HG03558 (cell line): ENCODE data around the gene PLCG1.

ENCODE experiments used
- ATAC-seq: cut with Tn5 transposase; IDR thresholded peaks from one replicate; pipeline ENCODE4 v1.9.1; 2021; ENCODE audit warnings: moderate number of reproducible peaks; ENCODE audit not compliant: unreplicated experiment; ENCODE audit errors: extremely low read depth

The PLCG1 gene

DNA sequence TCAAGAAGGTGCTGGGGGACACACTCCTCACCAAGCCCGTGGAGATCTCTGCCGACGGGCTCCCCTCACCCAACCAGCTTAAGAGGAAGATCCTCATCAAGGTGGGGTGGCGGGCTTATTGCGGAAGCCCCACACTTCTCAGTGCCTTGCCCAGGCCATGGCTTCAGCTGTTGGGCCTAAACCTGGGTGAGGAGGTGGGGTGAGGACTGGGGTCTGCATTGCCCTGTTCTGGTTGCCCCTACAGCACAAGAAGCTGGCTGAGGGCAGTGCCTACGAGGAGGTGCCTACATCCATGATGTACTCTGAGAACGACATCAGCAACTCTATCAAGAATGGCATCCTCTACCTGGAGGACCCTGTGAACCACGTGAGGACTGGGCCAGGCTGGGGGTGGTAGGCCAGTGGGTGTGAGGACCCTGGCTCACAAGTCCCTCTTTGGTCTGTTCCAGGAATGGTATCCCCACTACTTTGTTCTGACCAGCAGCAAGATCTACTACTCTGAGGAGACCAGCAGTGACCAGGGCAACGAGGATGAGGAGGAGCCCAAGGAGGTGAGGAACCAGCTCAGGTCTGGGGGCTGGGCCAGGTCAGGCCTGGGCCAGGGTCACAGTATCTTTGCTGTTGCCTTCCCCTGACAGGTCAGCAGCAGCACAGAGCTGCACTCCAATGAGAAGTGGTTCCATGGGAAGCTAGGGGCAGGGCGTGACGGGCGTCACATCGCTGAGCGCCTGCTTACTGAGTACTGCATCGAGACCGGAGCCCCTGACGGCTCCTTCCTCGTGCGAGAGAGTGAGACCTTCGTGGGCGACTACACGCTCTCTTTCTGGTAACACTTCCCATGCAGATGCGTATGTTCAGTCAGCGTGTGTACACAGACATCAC lies 27.9 kb downstream of the PLCG1 start:
- no peak for ATAC-seq

DNA sequence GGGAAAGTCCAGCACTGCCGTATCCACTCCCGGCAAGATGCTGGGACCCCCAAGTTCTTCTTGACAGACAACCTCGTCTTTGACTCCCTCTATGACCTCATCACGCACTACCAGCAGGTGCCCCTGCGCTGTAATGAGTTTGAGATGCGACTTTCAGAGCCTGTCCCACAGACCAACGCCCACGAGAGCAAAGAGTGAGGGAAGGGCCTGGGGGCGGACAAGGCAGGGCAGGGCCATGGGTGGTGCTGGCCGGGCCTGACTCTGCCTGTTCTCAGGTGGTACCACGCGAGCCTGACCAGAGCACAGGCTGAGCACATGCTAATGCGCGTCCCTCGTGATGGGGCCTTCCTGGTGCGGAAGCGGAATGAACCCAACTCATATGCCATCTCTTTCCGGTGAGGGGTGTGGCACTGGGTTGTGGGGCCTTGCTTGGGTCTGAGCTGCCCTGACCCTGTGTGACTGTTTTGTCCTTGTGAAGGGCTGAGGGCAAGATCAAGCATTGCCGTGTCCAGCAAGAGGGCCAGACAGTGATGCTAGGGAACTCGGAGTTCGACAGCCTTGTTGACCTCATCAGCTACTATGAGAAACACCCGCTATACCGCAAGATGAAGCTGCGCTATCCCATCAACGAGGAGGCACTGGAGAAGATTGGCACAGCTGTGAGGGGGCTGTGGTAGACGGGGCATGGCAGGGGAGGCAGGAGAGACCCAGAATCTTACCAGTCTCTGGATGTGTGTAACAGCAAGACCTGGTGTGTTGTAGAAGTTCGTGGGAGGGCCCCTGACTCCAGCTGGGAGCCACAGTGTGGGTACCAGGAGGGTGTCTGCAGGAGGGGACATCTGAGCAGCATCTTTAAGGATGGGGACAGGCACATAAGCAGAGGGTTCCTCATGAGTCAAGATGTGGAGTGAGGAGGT lies 29.1 kb downstream of the PLCG1 start:
- no peak for ATAC-seq

DNA sequence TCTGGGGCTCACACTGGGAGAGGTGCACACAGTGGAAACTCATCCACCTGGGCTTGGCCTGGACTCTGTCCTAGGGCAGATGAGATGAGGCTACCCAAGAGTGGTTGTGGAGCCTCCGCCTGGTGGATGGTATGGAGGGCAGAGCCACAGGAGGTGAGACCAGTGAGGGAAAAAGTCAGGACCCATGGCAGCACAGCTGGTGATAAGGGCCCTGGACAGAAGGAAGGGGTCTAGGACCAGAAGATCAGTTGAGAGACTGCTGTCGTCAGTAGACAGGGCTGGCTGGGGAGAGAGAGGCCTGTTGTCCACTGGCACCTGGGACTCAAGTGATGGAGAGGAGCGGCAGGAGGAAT lies 29.8 kb downstream of the PLCG1 start:
- ATAC-seq, result no peak

DNA sequence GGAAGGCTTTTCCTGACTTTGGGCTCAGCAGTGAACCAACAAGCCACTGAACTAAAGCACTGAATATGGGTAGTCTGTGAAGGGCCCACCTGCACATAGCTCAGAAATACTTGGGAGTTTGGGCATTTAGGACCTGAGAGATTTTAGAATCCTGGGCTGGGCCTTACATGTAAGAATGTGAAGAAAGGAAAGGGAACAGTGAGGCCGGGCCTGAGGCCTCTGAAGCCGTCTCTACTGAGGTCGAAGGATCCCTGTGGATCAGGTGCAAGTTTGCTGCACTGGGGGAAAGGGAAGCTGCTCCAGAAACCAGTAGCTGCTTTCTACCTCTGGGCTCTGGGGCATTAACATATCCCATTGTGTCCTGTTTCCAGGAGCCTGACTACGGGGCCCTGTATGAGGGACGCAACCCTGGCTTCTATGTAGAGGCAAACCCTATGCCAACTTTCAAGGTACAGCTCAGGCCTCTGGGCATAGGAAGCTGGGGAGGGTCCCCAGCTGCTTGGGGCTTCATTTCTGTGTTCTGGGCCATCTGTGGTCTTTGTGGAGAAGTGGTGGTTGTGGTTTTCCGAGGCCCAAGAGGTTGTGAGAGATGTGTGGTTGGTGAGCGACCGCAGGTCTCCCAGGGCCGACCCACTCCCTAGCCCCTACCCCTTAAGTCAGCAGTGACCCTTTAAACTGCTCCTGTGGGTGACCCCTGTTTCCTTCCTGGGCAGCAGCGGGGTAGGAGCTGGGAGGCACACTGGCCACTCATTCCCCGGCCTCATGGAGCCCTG lies 30.3 kb downstream of the PLCG1 start:
- no peak for ATAC-seq

DNA sequence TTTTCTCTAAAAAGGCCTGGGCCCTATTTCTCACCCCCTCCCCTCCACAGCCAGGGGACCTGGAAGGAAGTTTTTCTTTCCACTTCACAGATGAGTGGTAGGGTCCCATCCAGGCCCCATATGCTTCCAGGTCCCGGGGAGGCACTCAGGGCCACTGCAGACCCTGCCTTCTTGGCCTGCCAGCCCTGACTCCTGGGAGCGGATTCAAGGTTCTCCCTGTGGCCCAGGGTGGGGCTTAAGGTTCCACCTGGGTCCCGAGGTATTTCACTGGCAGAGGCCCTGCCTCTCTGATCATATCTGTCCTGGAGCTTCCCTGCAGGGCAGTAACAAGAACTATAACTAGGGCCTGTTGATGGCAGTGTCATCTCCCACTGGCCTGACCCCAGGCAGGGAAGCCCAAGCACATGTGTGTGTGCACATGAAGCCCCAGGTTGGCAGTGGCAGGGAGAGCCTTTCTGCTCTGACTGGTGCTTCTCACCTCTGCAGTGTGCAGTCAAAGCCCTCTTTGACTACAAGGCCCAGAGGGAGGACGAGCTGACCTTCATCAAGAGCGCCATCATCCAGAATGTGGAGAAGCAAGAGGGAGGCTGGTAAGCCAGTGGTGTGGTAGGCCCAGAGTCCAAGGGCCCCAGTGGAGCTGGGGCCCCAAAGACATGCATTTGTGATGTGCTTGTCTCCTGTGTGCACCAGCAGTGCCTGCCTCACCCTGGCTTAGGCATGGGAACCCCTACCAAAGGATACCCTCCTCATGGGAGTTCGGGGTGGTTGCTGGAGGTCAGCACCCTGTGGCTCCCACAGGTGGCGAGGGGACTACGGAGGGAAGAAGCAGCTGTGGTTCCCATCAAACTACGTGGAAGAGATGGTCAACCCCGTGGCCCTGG lies 31.2 kb downstream of the PLCG1 start:
- ATAC-seq, result no peak

DNA sequence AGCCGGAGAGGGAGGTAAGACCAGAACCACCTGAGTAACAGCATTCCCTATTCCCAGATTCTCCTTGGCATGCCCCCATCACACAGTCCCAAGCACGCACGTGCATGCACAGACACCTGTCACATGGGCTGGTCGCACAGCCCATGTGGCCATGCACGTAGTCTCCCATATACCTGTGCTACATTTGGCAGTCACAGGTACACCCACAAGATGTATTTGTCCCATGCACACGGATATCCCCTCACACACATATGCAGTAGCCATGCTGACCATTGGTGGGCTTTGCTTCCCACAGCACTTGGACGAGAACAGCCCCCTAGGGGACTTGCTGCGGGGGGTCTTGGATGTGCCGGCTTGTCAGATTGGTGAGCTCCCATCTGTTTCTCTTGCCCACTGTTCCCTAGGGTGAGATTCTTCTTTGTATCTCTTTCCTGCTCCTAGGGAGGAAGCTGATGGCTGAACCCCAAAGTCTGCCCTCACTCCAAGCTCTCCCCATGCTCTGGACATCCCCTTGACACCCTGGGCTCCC lies 31.9 kb downstream of the PLCG1 start:
- ATAC-seq, result no peak

DNA sequence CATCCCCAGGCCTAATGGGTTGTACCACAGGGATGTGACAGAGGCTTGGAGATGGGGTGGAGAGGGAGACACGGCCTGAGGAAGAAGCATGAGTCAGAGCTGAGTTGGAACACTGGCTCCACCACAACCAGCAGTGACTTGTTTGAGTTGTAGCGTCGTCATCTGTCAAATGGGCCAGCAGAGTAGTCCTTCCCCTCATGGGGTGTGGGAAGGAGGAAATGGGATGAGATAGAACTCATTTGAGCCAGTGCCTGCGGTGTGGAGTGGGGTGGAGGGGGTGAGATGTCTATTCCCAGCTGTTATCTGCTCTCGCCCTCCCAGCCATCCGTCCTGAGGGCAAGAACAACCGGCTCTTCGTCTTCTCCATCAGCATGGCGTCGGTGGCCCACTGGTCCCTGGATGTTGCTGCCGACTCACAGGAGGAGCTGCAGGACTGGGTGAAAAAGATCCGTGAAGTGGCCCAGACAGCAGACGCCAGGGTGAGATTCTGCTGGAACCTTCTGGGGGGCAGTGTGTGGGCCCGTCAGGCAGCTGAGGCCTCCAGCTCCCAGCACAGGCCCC lies 32.5 kb downstream of the PLCG1 start:
- ATAC-seq, result no peak

DNA sequence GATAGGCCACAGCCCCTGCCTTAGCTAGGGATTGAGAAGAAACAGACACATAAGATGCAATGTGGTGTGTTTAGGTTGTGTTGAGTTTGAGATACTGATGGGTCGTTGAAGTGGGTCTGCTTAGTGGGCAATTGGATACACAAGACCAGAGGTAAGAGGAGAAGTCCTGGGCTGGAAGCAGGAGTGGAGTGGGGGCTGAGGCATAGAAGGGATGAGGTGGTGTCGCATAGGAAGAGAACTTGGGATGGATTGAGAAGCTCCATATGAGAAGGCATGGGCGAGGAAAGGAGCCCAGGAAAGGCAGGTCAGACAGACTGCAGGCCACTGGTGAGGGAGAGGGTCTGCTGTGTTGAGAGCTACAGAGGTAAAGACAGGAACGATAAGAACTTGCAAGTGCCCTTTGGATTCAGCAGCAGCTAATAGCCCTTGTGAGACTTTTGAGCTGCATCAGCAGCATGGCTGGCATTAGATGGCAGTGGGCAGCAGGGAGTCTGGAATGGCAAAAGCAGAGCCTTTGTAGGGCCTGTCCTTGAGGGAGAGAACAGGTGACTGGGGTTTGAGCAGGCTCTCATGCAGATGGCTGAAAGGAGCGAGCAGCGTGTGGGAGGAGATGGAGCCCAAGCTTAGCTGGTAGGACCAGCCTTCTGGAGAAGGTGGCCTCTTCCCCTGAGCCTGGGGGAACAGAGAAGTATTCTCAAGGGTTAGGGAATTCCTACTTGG lies 33.2 kb downstream of the PLCG1 start:
- ATAC-seq, result no peak

DNA sequence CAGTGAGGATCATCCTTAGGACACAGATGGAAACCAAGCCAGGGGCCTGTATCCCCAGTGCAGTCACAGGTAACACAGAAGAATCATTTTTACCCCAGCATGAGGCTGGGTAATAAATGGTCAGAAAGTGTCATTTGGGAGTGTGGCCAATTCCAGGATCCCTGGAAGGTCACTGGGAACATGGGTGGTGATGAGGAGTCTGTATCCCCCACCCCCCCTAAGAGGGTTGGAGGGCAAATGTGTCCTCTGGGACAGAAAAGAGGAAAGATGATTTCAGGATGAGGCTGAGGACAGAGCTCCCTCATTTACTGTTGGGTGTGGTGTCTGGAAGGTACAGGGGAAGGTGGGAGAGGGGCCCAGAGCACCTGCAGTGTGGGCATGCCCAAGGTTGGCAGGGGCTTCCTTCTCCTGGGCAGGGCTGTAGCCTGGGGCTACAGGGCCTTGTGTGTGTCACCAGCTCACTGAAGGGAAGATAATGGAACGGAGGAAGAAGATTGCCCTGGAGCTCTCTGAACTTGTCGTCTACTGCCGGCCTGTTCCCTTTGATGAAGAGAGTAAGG lies 34.5 kb downstream of the PLCG1 start:
- no peak for ATAC-seq

DNA sequence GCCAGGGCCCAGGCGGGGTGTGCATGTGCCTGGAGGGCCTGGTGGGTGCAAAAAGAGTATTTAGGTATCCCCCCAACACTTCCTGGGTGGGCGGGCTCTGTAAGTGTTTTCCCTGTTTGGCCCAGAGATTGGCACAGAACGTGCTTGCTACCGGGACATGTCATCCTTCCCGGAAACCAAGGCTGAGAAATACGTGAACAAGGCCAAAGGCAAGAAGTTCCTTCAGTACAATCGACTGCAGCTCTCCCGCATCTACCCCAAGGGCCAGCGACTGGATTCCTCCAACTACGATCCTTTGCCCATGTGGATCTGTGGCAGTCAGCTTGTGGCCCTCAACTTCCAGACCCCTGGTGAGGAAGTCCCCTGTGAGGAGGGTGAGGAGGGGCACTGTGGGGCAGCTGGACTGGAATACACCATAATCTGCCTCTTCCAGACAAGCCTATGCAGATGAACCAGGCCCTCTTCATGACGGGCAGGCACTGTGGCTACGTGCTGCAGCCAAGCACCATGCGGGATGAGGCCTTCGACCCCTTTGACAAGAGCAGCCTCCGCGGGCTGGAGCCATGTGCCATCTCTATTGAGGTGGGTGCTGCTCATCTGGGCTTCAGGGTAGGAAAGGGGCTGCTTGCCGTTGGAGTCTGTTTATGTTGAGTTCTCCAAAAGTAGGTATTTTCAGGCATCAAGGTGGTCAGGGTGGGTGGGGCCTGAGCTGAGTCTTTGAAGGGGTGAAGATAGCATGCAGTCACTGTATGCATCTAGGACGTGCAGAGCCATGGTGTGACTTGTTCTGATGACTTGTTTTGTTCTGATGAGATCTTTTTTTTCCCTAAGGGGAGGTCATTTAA lies 35.2 kb downstream of the PLCG1 start:
- no peak for ATAC-seq

DNA sequence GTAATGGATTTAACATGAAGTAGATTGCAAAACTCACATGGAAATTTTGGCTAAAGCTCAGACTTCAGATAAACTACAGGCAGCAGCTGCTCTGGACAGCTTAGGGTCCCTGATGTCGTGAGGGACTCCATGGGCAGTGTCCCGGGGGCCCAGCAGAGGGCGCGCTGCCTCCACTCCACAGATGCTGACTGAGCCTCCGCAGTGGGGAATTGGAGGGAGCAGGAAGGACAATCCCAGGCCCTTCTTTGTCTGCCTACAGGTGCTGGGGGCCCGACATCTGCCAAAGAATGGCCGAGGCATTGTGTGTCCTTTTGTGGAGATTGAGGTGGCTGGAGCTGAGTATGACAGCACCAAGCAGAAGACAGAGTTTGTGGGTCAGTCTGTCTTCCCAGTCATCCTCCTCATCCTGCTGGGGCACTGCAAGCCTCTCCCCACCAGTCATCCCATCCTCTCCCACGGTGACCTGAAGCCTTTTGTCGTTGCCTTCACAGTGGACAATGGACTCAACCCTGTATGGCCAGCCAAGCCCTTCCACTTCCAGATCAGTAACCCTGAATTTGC lies 35.9 kb downstream of the PLCG1 start:
- no peak for ATAC-seq

DNA sequence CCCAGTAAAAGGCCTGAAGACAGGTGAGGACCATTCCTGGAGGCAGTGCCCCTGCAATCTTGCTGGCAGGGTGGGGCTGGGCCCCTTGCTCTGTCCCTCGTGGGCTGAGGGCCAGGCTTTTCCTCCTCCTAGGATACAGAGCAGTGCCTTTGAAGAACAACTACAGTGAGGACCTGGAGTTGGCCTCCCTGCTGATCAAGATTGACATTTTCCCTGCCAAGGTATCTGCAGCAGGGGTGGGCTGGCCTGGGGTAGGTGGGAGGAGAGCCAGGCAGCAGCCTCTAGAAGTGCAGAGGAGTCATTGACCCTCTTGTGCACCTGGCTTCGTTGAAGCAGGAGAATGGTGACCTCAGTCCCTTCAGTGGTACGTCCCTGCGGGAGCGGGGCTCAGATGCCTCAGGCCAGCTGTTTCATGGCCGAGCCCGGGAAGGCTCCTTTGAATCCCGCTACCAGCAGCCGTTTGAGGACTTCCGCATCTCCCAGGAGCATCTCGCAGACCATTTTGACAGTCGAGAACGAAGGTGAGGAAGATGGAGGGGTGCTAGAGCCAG lies 36.5 kb downstream of the PLCG1 start:
- no peak for ATAC-seq

DNA sequence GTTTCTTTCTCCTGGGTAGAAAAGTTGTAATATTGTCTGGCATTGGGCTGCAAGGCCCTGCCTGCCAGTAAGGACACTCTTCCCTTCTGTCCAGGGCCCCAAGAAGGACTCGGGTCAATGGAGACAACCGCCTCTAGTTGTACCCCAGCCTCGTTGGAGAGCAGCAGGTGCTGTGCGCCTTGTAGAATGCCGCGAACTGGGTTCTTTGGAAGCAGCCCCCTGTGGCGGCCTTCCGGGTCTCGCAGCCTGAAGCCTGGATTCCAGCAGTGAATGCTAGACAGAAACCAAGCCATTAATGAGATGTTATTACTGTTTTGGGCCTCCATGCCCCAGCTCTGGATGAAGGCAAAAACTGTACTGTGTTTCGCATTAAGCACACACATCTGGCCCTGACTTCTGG lies 37.0 kb downstream of the PLCG1 start:
- ATAC-seq, result no peak

DNA sequence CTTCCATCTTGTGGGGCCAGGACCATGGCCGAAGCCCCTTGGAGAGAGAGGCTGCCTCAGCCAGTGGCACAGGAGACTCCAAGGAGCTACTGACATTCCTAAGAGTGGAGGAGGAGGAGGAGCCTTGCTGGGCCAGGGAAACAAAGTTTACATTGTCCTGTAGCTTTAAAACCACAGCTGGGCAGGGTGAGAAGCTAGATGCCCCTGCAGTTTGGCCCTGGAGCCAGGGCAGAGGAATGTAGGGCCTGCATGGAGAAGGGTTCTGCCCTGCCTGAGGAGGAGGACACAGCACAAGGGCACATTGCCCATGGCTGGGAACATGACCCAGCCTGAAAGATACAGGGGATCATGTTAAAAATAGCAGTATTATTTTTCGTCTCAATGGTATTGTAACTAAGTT lies 37.4 kb downstream of the PLCG1 start:
- no peak for ATAC-seq

DNA sequence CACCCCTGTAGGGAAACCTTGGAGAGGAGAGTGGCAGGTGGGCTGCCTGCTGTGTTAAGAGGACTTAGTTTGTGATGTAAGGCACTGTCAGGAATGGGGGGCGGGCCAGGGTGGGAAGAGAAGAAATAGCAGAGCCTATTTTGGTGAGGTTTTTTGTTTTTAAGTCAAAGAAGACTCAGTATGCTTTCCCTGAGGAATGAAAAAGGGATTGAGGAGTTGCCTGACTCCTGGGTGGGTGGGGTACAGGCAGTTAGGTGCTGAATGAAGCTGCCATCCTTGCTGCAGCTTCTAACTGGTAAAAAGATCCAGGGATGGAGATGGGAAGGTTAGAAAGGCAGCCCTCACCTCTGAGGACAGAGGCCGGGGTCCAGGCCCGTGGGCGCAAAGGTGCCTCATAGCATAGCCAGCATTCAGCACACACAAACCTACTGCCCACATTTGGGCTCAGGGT lies 37.9 kb downstream of the PLCG1 start:
- ATAC-seq, result no peak

DNA sequence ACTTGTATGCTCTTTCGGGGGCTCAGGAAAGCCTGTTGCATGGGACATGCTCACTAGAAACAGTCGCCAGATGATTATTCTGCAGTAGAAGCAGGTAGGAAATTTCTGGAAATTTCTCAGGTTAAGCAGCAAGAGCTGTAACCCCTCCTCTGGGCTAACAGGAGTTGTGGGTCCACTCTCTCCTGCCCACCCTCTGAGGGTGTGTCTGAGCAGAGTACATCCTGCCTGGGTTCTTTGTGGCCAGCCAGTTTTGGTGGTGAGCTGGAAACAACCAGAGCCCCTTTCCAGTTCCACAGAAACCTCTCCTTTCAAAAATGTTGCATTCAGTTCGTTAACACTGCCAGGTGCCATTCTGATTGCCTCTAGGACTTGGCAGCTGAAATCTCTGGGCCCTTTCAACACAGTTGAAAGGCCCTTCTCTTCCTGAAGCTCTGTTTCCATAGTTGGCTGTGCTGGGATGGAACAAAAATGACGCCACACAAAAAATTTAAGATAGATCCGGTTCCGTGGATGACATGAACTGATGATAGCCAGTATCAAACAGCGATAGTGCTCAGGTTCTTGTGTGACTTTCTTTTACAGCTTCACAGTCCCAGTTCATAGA lies 38.5 kb downstream of the PLCG1 start:
- no peak for ATAC-seq
